ENCODE results near the gene CMTM1. TPM values are rescaled to one million over a fixed set of nuclear protein-coding genes. Genes with fewer than 3 reads are reported as not detected.
"Not testable (repeated sequence)": the region's sequence is repeated elsewhere in the genome, so short reads cannot be mapped to it uniquely, and the experiment has no call there.

Gene CMTM1
- total RNA-seq, 1 donor from 2014 or later, result 0.92 TPM

DNA sequence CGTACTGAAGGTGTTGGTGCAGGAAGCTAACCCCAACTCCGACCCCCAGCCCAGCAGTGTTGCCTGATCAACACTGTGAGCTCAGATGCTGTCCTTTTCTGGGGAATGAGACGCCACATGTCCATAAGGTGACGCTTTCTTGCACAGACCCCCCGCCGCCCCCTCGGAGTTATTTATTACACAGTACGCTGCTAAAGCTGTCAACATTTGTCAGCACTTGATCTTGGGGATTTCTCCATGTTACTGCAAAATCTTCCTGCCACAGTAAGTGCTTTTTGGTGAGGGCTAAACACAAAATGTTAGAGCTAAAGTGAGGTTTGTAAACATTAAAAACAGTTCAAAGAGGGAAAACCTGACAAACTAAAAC lies 54.2 kb downstream of the CMTM1 start:
- DNase-seq (ENCODE audit: missing footprints) (no peak), ATAC-seq (no peak)
- intact Hi-C loops (cut with DNase I), result no loop called here

DNA sequence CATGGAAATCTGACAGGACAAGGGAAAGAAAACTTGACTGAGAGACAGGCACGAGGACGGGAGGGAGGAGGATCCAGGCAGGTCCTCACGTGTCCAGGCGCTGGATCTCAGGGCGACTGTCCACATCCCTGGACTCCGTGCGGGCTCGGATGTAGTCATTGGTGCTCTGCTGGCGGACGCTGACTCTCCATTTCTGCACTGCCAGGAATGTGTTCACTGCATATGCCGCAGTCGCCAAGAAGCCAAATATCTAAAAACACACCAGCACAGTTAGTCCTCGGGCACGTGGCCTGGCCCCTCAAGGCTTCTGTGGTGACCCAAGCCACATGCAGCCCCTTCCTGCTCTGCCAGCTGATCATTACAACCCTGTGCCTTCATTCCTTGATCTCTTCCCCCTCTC lies 55.7 kb downstream of the CMTM1 start:
- ATAC-seq (no peak), DNase-seq (ENCODE audit: missing footprints) (no peak)
- intact Hi-C loops (cut with DNase I), result no loop called here

DNA sequence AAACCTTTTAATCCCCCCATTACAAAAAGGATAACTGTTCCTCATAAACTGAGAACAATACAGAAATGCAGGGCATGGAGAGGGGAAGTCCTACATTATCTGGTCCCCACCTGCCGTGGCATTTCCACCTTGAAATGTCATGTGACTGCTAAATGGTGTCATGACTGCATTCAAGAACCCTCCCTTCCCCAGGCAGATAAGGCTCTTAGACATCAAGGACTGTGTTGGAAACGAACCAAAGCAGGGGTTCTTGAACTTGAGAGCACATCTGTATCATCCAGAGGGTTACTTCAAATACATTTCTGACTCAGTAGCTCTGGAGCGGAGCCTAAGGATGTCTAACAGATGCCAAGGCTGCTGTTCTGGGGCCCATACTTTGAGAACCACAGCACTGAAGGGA lies 56.6 kb downstream of the CMTM1 start:
- no peak for ATAC-seq
- DNase-seq (ENCODE audit: missing footprints), result no peak
- intact Hi-C loops (cut with DNase I), result no loop called here

DNA sequence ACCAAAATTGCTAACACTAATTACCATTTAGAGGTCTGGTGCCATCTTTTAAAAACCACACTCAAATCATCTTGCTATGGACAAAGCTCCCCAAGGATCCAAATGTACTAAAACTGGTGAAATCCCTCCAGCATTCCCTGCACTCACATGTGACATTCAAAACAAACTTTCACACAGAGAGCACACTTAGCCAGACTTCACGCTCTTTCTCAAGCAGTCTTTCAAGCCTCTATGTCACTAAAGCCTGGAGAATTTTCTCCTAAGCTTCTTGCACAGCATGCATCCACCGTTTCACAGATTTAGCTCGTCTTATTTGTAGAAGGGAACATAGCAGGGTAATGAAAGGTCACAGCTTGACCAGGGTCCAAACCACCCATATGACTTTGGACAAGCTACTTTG lies 57.5 kb downstream of the CMTM1 start:
- no peak for ATAC-seq

DNA sequence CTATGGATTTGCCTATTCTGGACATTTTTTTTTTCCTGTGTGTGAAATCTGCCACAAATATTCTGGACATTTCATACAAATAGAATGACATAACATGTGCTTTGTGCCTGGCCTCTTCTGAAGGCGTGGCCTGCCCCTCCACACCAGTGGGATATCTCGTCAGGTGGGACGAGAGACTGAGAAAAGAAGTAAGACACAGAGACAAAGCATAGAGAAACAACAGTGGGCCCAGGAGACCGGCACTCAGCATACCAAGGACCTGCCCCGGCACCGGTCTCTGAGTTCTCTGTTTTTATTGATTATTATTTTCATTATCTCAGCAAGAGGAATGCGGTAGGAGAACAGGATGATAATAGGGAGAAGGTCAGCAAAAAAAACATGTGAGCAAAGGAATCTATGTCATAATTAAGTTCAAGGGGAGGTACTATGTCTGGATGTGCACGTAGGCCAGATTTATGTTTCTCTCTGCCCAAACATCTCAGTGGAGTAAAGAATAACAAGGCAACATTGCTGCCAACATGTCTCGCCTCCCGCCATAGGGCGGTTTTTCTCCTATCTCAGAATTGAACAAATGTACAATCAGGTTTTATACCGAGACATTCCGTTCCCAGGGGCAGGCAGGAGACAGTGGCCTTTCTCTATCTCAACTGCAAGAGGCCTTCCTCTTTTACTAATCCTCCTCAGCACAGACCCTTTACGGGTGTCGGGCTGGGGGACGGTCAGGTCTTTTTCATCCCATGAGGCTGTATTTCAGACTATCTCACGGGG lies 61.6 kb downstream of the CMTM1 start:
- intact Hi-C loops (cut with DNase I), result not testable (repeated sequence)

More for the DNA sequence above, 57.5 kb downstream of the CMTM1 start:
- DNase-seq (ENCODE audit: missing footprints), result no peak
- intact Hi-C loops (cut with DNase I), result no loop called here

More for the DNA sequence above, 61.6 kb downstream of the CMTM1 start:
- DNase-seq (ENCODE audit: missing footprints); ATAC-seq: not testable (repeated sequence)

Other genes with a start within 250 kb of the CMTM1 start
- 58.4 TPM for gene CDH5, start 199.7 kb upstream of the CMTM1 start, total RNA-seq
- gene BEAN1, start 139.1 kb upstream of the CMTM1 start, total RNA-seq, result 2.4 TPM
- gene TK2, start 16.3 kb upstream of the CMTM1 start, total RNA-seq, result 18.6 TPM
- 14.7 TPM for gene CKLF, start 13.9 kb upstream of the CMTM1 start, total RNA-seq
- gene CMTM2, start 13.0 kb downstream of the CMTM1 start, total RNA-seq, result 0.35 TPM
- 11.8 TPM for gene CMTM3, start 38.3 kb downstream of the CMTM1 start, total RNA-seq
- gene CMTM4, start 130.3 kb downstream of the CMTM1 start, total RNA-seq, result 10.9 TPM
- 76.6 TPM for gene DYNC1LI2, start 185.2 kb downstream of the CMTM1 start, total RNA-seq
- gene TERB1, start 235.1 kb downstream of the CMTM1 start, total RNA-seq, result not detected